DMS153 treated with DMSO at 0.1 percent for 48 hours (cell line): ENCODE data around the gene TLE2.
"Not testable (repeated sequence)": the region's sequence is repeated elsewhere in the genome, so short reads cannot be mapped to it uniquely, and the experiment has no call there.

Experiments used
- DNase-seq: peaks from one replicate; lab custom pipeline; 2025; ENCODE audit not compliant: unreplicated experiment; lab: John Stamatoyannopoulos, UW

TLE2 gene

GRCh38 chr19:2987797-2988196, 41.3 kb downstream of the TLE2 start:
- no peak for DNase-seq

- no peak for DNase-seq
Observed at GRCh38 chr19:2986951-2987524, 42.0 kb downstream of the TLE2 start.

- DNase-seq = no peak
Observed at GRCh38 chr19:2984215-2984528, 44.9 kb downstream of the TLE2 start.

GRCh38 chr19:2983351-2984214, 45.5 kb downstream of the TLE2 start:
- peak; percentile 86 for DNase-seq

- peak; percentile 44 for DNase-seq
Observed at GRCh38 chr19:2982983-2983350, 46.1 kb downstream of the TLE2 start.

- no peak for DNase-seq
Observed at GRCh38 chr19:2982561-2982960, 46.5 kb downstream of the TLE2 start.

- no peak for DNase-seq
Observed at GRCh38 chr19:2981898-2982297, 47.2 kb downstream of the TLE2 start.

GRCh38 chr19:2978772-2979171, 50.3 kb downstream of the TLE2 start:
- no peak for DNase-seq

GRCh38 chr19:2978166-2978767, 50.8 kb downstream of the TLE2 start:
- DNase-seq = no peak

- no peak for DNase-seq
Observed at GRCh38 chr19:2977746-2978138, 51.3 kb downstream of the TLE2 start.

- peak; percentile 87 for DNase-seq
Observed at GRCh38 chr19:2977001-2977745, 51.9 kb downstream of the TLE2 start, which contains the start of gene TLE6. Gene TLE6, plus strand, starts transcription at chr19:2977564. Its CDS starts 670 bp downstream, at chr19:2978234.

- DNase-seq = no peak
Observed at GRCh38 chr19:2976609-2977000, 52.5 kb downstream of the TLE2 start.

GRCh38 chr19:2974342-2975041, 54.6 kb downstream of the TLE2 start:
- DNase-seq = no peak

- no peak for DNase-seq
Observed at GRCh38 chr19:2973229-2973628, 55.9 kb downstream of the TLE2 start.

GRCh38 chr19:2970201-2970835, 58.8 kb downstream of the TLE2 start:
- DNase-seq = no peak

GRCh38 chr19:2969104-2969504, 60.0 kb downstream of the TLE2 start:
- DNase-seq = peak; percentile 89

GRCh38 chr19:2967972-2968371, 61.1 kb downstream of the TLE2 start:
- no peak for DNase-seq

- DNase-seq = no peak
Observed at GRCh38 chr19:2964874-2965273, 64.2 kb downstream of the TLE2 start.

GRCh38 chr19:2963631-2964030, 65.4 kb downstream of the TLE2 start:
- not testable (repeated sequence) for DNase-seq

- no peak for DNase-seq
Observed at GRCh38 chr19:2963122-2963521, 66.0 kb downstream of the TLE2 start.
